ENCODE measurements around the gene ARHGAP23.

GRCh38 chr17:38397227-38397626, 31.0 kb upstream of the ARHGAP23 start:
- TF ChIP-seq EZH2 (IDR thresholded peaks at IDR 0.05; ENCODE audit: borderline replicate concordance, low read length), result no peak
- TF ChIP-seq, protein P1, sequence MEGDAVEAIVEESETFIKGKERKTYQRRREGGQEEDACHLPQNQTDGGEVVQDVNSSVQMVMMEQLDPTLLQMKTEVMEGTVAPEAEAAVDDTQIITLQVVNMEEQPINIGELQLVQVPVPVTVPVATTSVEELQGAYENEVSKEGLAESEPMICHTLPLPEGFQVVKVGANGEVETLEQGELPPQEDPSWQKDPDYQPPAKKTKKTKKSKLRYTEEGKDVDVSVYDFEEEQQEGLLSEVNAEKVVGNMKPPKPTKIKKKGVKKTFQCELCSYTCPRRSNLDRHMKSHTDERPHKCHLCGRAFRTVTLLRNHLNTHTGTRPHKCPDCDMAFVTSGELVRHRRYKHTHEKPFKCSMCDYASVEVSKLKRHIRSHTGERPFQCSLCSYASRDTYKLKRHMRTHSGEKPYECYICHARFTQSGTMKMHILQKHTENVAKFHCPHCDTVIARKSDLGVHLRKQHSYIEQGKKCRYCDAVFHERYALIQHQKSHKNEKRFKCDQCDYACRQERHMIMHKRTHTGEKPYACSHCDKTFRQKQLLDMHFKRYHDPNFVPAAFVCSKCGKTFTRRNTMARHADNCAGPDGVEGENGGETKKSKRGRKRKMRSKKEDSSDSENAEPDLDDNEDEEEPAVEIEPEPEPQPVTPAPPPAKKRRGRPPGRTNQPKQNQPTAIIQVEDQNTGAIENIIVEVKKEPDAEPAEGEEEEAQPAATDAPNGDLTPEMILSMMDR (conservative IDR thresholded peaks at IDR 0.05 in 1 of 2, IDR thresholded peaks at IDR 0.05 in 1 of 2; ENCODE audit: extremely low read depth in 1 of 2, insufficient read depth in 1 of 2, low read depth in 1 of 2, low read length in 2 of 2), result no peak

Measured in mammary epithelial cell (primary cell).